Right cardiac atrium (tissue), 5 donors: ENCODE results near the gene TMEM59L. TPM values are rescaled to one million over a fixed set of nuclear protein-coding genes. Genes with fewer than 3 reads are reported as not detected.
A peak's percentile ranks its signal among the peaks of the same experiment; 100 is the strongest.

Experiments used
- ATAC-seq, 2 donors: fragments of 200-7000 bp; cut with Tn5 transposase; one replicate each; pipeline versions ENCODE4 v1.8.0 to v1.9.1; 2020; ENCODE audit warnings: moderate library complexity in 2 of 2, mild to moderate bottlenecking in 1 of 2
- DNase-seq, 3 donors: peaks; one replicate each; pipeline ENCODE4 v3.0.0-alpha.2; 2020
- H3K27ac ChIP-seq: one replicate; pipeline ENCODE4 v1.5.1; 2013; ENCODE audit warnings: mild to moderate bottlenecking, low read length, control low read depth, moderate library complexity
- H3K27me3 ChIP-seq: one replicate; pipeline ENCODE4 v1.6.1; 2013; ENCODE audit not compliant: control insufficient read depth, insufficient read depth
- H3K4me1 ChIP-seq: one replicate; pipeline ENCODE4 v1.6.1; 2013; ENCODE audit warnings: low read length; ENCODE audit not compliant: control insufficient read depth, insufficient read depth
- H3K4me3 ChIP-seq: one replicate; pipeline ENCODE4 v1.5.1; 2013; ENCODE audit warnings: low read length, control low read depth
- H3K9me3 ChIP-seq: one replicate; pipeline ENCODE4 v1.6.1; 2013; ENCODE audit warnings: low read length; ENCODE audit not compliant: control insufficient read depth
- WGBS: extraction: QIAGEN DNeasy Blood & Tissue Kit; methylation state at CpG from one replicate; pipeline ENCODE4 v1.1.7; 2013; 5-methylcytosine and 5-hydroxymethylcytosine counted together
- intact Hi-C, 4 donors: fragments of 100-400 bp; cut with DNase I; formaldehyde crosslinking; loops; one replicate each; pipeline versions ENCODE4 v1.11.0 to v1.14.0; 2022 to 2023
- polyA plus RNA-seq: library from polyadenylated mRNA; stranded (reverse); fragments of 200-250 nt; gene quantifications from one replicate; pipeline ENCODE4 v1.2.3, GENCODE V29; 2013
- total RNA-seq, 4 donors: library from RNA; stranded (reverse); fragmentation: NEBNext Ultra II Directional; extraction: Animal tissue kit (Norgen Biotek cat#: 25700); gene quantifications; one replicate each; pipeline ENCODE4 v1.2.1, GENCODE V29; 2021
- donor health status: healthy with polysubstance abuse.
- donor health status: DM: no; HTN: yes; CAD: no.
- donor health status: DM: no; HTN: no; CAD: no.
- donor health status: DM: no; HTN: yes; CAD: no; lungs with severe emphysema.
- donor health status: DM: yes; HTN: yes; CAD: no.

Gene TMEM59L
- total and polyA plus RNA-seq, 5 donors = 2.2 to 5.9 (median 4.7) TPM

DNA sequence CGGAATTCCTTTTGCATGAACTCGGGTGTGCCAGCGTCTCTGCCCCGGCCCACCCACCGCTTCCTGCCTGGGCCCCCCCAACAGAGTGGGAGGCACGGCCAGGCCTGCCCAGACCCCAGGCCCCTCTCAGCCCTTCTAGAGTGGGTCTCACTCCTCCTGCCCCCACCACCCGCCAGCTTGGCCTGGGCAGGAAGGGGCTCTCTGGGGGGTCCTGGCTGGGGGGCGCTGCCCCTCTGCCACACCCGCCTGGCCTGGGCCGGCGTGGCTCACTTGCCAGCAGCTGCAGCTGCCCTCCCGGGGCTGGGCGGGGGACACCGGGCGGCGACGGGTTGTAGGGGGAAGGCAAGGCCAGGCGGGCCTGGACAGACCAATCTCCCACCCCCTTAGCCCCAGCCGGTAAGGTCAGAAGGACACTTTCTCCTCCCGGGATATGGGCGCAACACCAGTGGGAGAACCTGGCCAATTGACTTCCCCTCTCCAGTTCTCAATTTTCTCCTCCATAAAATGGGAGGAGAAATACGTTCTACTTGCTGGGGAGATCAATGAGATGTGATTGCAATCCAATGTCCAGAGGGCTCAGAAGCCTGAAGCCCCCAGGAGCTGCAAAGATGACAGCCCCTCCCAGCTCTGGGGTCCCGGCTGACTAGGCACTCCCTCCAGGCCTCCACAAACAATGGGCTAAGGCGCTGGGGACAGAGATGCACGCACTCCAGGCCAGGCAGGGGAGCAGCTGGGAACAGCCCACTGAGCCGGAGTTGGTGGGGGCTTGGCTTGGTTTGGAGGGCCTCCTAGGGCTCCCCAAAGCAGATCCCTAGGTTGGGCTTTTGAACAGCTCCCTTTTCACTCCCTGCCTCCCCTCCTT lies 8.5 kb upstream of the TMEM59L start:
- ATAC-seq (peak; percentile 40 to 42), DNase-seq (peak in 1 of 3 donors; percentile 60)
- H3K9me3 ChIP-seq = no peaks in the 10 kb centered on the region
- 16% methylated on average over 26 of the region's 26 CpGs for WGBS
- no peak overlapping the region for H3K27ac ChIP-seq
- H3K27me3 ChIP-seq = no peaks in the 10 kb centered on the region
- intact Hi-C loops = no loop called here
- no peak overlapping the region for H3K4me3 ChIP-seq
- no peaks in the 10 kb centered on the region for H3K4me1 ChIP-seq

GRCh38 chr19:18604820-18605159 lies 7.9 kb upstream of the TMEM59L start:
- intact Hi-C loops = no loop called here
- H3K4me1 ChIP-seq = no peaks in the 10 kb centered on the region
- WGBS = 16% methylated on average over 10 of the region's 10 CpGs
- DNase-seq = no peak
- H3K4me3 ChIP-seq = no peak overlapping the region
- H3K27ac ChIP-seq = no peak overlapping the region
- H3K9me3 ChIP-seq = no peaks in the 10 kb centered on the region
- no peaks in the 10 kb centered on the region for H3K27me3 ChIP-seq
- ATAC-seq = no peak

- intact Hi-C loops = no loop called here
- no peak for ATAC-seq
Observed at GRCh38 chr19:18605196-18605545, 7.5 kb upstream of the TMEM59L start.

GRCh38 chr19:18605546-18606280 lies 7.0 kb upstream of the TMEM59L start:
- 2% methylated on average over 65 of the region's 65 CpGs for WGBS

More at GRCh38 chr19:18605196-18605545, 7.5 kb upstream of the TMEM59L start:
- no peaks in the 10 kb centered on the region for H3K4me1 ChIP-seq
- no peak overlapping the region for H3K27ac ChIP-seq
- peak in 1 of 3 donors; percentile 47 for DNase-seq
- 7% methylated on average over 17 of the region's 17 CpGs for WGBS
- no peaks in the 10 kb centered on the region for H3K27me3 ChIP-seq
- no peaks in the 10 kb centered on the region for H3K9me3 ChIP-seq
- H3K4me3 ChIP-seq = no peak overlapping the region

DNA sequence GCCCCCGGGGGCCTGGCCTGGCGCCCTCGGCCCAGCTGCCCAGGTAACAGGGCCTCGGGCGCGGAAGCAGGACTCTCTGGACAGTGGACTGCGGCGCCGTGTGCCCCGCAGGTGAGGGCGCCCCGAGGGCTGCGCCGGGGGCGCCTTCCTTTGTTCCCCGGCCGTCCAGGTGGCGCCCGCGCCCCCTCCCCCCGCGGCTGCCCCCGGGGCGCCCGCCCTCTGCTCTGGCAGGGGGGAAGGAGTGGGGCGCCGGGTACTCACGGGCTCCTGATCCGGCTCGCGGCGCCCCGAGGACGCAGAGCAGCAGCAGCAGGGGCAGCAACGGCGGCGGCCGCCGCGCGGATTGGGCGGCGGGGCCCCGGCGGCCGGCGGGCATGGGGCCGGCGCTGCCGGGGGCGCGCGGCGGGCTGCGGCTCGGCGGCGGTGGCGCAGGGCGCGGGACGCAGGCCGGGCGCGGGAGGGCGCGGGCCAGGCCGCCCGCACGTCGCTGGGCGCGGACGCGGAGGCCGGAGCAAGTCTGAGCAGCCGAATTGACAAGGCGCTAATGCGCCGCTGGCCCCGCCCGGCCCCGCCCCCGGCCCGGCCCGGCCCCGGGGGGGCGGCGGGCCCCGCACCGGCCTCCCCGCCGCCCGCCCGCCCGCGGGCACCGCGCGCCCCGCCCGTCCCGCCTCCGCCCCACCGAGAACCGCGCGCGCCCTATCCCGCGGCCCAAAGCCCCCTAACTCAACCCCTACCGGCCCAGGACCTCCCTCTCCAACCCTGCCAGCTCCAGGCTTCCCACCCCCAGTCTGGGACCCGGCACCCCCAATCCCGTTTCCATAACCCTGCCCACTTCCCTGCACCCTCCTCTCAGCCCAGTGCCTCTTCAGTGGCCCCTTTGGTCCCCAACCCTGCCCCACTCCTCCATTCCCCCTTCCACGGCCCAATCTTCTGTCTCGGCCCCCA lies 6.1 kb upstream of the TMEM59L start, which contains the start of gene CRLF1:
Gene CRLF1 (minus strand): TSS at position 519 of the 945 bp plus-strand sequence. CDS start 143 bp downstream, at position 376.
- Histone ChIP-seq H3K4me3 (peak within 1 kb of the TSS; percentile 52), H3K4me1 (no peaks in the 10 kb centered on the region), H3K9me3 (no peaks in the 10 kb centered on the region), H3K27me3 (no peaks in the 10 kb centered on the region), H3K27ac (no peak within 1 kb of the TSS)
- intact Hi-C loops = no loop called here
- under 1% methylated on average over 113 of the region's 116 CpGs for WGBS
- DNase-seq (peak in 1 of 3 donors; percentile 55), ATAC-seq (no peak)

More at GRCh38 chr19:18605546-18606280, 7.0 kb upstream of the TMEM59L start:
- ATAC-seq (no peak), DNase-seq (peak in 1 of 3 donors; percentile 57)
- Histone ChIP-seq H3K9me3 (no peaks in the 10 kb centered on the region), H3K27me3 (no peaks in the 10 kb centered on the region), H3K4me1 (no peaks in the 10 kb centered on the region), H3K27ac (no peak overlapping the region), H3K4me3 (peak overlapping the region; percentile 52)
- intact Hi-C loops = no loop called here

- WGBS = 2% methylated on average over 67 of the region's 68 CpGs
- ATAC-seq = no peak
- no peaks in the 10 kb centered on the region for H3K4me1 ChIP-seq
Observed at GRCh38 chr19:18607226-18608101, 5.2 kb upstream of the TMEM59L start.

DNA sequence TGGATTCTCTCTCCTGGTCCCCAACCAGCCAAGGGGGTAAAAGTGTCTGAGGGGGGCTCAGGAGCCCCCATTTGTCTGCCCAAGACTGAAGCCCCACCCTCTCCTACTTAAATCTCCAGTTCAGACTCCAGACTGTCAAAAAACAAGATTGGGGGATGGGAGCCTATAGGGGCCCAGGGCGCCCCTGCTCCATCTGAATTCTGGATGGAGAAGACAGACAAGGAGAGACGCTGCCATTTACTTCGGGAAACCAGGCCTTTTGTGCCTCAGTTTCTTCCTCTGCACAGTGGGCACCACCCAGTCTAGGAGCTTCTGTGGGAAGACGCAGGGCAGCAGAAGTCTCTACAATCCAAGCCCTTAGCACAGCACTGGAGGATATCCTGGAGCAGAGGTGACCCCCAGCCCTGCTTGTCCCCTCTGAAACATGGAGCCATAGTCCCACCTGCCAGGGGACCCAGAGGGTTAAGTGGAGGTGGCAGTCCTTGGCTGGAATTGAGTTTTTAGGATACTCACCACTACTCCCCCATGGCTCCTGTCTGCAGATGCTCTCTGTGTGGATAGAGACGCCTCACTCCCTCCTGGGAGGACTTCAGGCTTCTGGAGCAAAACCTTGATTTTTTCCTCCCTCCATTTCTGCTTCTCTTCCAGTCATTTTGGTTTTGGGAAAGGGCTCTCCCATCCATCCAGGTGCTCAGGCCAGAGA lies 4.4 kb upstream of the TMEM59L start:
- WGBS = 25% methylated on average over 5 of the region's 5 CpGs
- no peaks in the 10 kb centered on the region for H3K9me3 ChIP-seq
- DNase-seq = no peak
- no peaks in the 10 kb centered on the region for H3K4me1 ChIP-seq
- H3K4me3 ChIP-seq = no peak overlapping the region
- ATAC-seq = no peak
- H3K27ac ChIP-seq = no peak overlapping the region
- intact Hi-C loops = no loop called here
- H3K27me3 ChIP-seq = no peaks in the 10 kb centered on the region

More at GRCh38 chr19:18607226-18608101, 5.2 kb upstream of the TMEM59L start:
- DNase-seq = peak in 1 of 3 donors; percentile 39
- H3K9me3 ChIP-seq = no peaks in the 10 kb centered on the region
- intact Hi-C loops = no loop called here
- no peak overlapping the region for H3K27ac ChIP-seq
- H3K4me3 ChIP-seq = peak overlapping the region; percentile 52
- no peaks in the 10 kb centered on the region for H3K27me3 ChIP-seq

DNA sequence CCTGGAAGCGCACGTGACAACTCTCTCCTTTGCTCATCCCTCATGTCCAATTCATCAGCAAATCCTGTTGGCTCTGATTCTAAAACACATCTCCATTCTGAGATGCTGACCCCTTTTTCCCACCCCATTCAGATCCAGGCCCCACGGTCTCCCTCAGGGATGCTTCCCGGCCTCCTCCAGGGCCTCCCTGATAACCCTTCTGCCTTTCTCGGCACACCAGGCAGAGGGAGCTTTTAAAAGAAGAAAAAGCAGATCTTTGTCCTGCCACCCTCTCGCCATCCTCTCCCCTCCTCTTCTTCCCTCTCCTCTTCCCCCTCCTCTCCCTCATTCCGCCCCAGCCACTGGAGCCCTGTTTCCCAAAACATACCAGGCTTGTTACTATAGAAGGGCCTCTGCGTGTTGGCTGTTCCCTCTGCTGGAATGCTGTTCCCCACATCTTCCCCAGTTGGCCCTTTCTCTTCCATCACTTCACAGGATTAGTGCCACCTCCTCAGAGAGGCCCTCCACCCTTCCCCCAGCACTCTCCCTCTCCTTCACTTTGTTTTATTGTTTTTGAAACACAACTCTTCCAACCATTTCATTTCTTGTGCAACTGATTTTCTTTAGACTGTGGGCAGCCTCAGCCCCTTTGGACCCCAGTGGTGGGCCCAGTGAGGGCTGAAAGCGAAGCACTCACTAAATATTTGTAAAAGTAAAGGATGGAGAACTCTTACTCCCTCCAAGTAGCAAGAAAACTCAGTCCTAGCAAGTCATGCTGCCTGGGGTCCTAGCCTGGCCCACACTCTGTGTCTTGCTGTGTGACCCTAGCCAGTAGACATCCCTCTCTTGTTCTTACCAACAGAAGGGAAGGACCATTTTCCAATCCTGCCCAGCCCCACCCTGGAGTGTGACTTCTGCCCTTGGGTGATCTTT lies 3.6 kb upstream of the TMEM59L start:
- DNase-seq = no peak
- Histone ChIP-seq H3K27me3 (no peaks in the 10 kb centered on the region), H3K4me1 (no peaks in the 10 kb centered on the region), H3K4me3 (no peak overlapping the region), H3K9me3 (no peaks in the 10 kb centered on the region), H3K27ac (no peak overlapping the region)
- intact Hi-C loops = no loop called here
- 53% methylated on average over 9 of the region's 9 CpGs for WGBS
- ATAC-seq = no peak

GRCh38 chr19:18609717-18610051 lies 3.0 kb upstream of the TMEM59L start:
- H3K27me3 ChIP-seq = no peaks in the 10 kb centered on the region
- DNase-seq = no peak
- H3K4me1 ChIP-seq = no peaks in the 10 kb centered on the region
- ATAC-seq = no peak
- WGBS = 33% methylated on average over 2 of the region's 2 CpGs
- intact Hi-C loops = no loop called here
- no peak overlapping the region for H3K27ac ChIP-seq
- no peaks in the 10 kb centered on the region for H3K9me3 ChIP-seq
- no peak overlapping the region for H3K4me3 ChIP-seq
